ENCODE measurements around the gene SH3PXD2A. TPM values are rescaled to one million over a fixed set of nuclear protein-coding genes. Genes with fewer than 3 reads are reported as not detected.

SH3PXD2A gene
- total RNA-seq, 4 donors from 2014 or later, result 26.5 to 56.9 (median 33.3) TPM

DNA sequence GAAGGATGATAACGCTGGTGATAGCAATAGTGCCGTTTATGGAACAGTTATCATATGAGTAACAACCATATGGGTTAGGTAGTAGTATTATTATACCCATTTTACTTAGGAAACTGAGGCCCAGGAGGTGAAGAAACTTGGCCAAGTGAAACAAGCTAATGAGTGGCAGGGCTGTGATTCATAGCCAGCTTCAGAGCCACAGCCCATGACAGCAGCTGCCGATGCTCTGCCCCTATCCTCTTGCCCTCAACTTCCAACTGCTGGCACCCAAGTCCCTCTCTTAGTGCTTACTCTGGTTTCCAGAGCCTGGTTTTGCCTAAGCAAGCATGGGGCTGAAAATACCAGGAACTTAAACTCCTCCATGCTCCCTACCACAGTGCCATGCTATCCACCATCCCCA lies 12.3 kb downstream of the SH3PXD2A start:
- Histone ChIP-seq H3K9me3 (no peaks in the 10 kb centered on the region), H3K4me3 (no peak overlapping the region), H3K27ac (peak overlapping the region; percentile 42 to 63 (median 54)), H3K4me1 (peaks cover 33 to 76% (median 60%) of the 10 kb centered on the region in 4 donors), H3K36me3 (no peaks in the 10 kb centered on the region), H3K27me3 (no peaks in the 10 kb centered on the region)
- no peak for DNase-seq
- intact Hi-C loops (cut with DNase I; ENCODE audit: low total_unique reads), result no loop called here
- in situ Hi-C loops (cut with MboI; ENCODE audit: low pct_ligation_motif_present in 1 of 4, low pct_unique_long_range_greater_than_20kb in 1 of 4, low sequenced_read_pairs in 3 of 4), result no loop called here
- TF ChIP-seq POLR2AphosphoS5 (IDR thresholded peaks at IDR 0.05) (no peak), EP300 (IDR thresholded peaks at IDR 0.05; ENCODE audit: low read depth) (no peak)
- TF ChIP-seq, protein P1, sequence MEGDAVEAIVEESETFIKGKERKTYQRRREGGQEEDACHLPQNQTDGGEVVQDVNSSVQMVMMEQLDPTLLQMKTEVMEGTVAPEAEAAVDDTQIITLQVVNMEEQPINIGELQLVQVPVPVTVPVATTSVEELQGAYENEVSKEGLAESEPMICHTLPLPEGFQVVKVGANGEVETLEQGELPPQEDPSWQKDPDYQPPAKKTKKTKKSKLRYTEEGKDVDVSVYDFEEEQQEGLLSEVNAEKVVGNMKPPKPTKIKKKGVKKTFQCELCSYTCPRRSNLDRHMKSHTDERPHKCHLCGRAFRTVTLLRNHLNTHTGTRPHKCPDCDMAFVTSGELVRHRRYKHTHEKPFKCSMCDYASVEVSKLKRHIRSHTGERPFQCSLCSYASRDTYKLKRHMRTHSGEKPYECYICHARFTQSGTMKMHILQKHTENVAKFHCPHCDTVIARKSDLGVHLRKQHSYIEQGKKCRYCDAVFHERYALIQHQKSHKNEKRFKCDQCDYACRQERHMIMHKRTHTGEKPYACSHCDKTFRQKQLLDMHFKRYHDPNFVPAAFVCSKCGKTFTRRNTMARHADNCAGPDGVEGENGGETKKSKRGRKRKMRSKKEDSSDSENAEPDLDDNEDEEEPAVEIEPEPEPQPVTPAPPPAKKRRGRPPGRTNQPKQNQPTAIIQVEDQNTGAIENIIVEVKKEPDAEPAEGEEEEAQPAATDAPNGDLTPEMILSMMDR (IDR thresholded peaks at IDR 0.05), result no peak
- 63 to 75% methylated on average over 3 of the region's 3 CpGs for WGBS, 2 donors (ENCODE audit: low coverage in 1 of 2)

DNA sequence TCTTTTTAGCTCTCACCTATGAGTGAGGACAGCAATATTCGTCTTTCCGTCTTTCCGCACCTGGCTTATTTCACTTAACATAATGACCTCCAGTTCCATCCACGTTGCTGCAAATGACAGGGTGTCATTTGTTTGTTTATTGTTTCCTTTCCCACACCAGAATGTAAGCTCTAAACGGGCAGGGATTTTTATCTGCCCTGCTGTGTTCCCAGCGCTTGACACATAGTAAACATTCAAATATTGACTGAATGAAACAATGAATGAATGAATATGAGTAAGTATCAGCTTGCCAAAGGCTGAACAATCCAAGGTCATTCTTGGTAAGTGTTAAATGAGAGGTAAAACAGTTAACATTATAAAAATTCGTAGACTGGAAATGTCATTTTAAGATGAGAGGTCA lies 12.8 kb downstream of the SH3PXD2A start:
- Histone ChIP-seq H3K36me3 (no peaks in the 10 kb centered on the region), H3K4me3 (no peak overlapping the region), H3K27me3 (no peaks in the 10 kb centered on the region), H3K4me1 (peaks cover 33 to 77% (median 62%) of the 10 kb centered on the region in 4 donors), H3K9me3 (no peaks in the 10 kb centered on the region), H3K27ac (peak overlapping the region; percentile 42 to 63 (median 54))
- no peak for TF ChIP-seq POLR2A (IDR thresholded peaks at IDR 0.05)
- TF ChIP-seq POLR2AphosphoS5 (IDR thresholded peaks at IDR 0.05), result peak in 1 of 3 donors; percentile 11
- WGBS, 2 donors (ENCODE audit: low coverage in 1 of 2), result 36 to 45% methylated on average over 6 to 7 of the region's 7 CpGs
- in situ Hi-C loops (cut with MboI; ENCODE audit: low pct_ligation_motif_present in 1 of 4, low pct_unique_long_range_greater_than_20kb in 1 of 4, low sequenced_read_pairs in 3 of 4) (no loop called here), intact Hi-C loops (cut with DNase I; ENCODE audit: low total_unique reads) (no loop called here)
- no peak for DNase-seq

DNA sequence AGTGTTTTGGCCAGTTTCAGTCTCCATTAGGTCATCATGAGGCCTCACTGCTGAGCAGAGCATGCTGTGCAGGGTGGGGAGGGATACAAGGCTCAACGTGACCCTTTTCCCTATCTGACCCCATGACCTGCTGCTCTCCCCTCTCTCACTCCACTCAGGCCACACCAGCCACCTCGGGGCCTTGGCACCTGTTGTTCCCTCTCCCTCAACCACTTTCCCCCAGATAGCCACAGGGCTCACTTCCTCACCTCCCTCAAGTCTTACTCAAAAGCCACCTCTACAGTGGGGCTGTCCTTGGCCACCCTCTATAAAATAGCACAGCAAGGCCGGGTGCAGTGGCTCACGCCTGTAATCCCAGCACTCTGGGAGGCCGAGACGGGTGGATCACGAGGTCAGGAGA lies 13.9 kb downstream of the SH3PXD2A start:
- 88% methylated on average over 7 of the region's 7 CpGs; no CpG with 5 or more reads in 1 of the 2 donors for WGBS, 2 donors (ENCODE audit: low coverage in 1 of 2)
- DNase-seq, result no peak
- H3K36me3 ChIP-seq, result no peaks in the 10 kb centered on the region
- H3K4me1 ChIP-seq, result peaks cover 31 to 84% (median 68%) of the 10 kb centered on the region in 4 donors
- intact Hi-C loops (cut with DNase I; ENCODE audit: low total_unique reads), result no loop called here
- in situ Hi-C loops (cut with MboI; ENCODE audit: low pct_ligation_motif_present in 1 of 4, low pct_unique_long_range_greater_than_20kb in 1 of 4, low sequenced_read_pairs in 3 of 4), result no loop called here
- H3K27me3 ChIP-seq, result no peaks in the 10 kb centered on the region
- TF ChIP-seq EP300 (IDR thresholded peaks at IDR 0.05; ENCODE audit: low read depth) (no peak), POLR2A (IDR thresholded peaks at IDR 0.05) (no peak), POLR2AphosphoS5 (IDR thresholded peaks at IDR 0.05) (no peak)
- TF ChIP-seq, protein P1 (IDR thresholded peaks at IDR 0.05), result no peak
- H3K27ac ChIP-seq, result peak overlapping the region in 3 of 4 donors; percentile 6 to 76 (median 63)
- no peaks in the 10 kb centered on the region for H3K9me3 ChIP-seq
- no peak overlapping the region for H3K4me3 ChIP-seq

DNA sequence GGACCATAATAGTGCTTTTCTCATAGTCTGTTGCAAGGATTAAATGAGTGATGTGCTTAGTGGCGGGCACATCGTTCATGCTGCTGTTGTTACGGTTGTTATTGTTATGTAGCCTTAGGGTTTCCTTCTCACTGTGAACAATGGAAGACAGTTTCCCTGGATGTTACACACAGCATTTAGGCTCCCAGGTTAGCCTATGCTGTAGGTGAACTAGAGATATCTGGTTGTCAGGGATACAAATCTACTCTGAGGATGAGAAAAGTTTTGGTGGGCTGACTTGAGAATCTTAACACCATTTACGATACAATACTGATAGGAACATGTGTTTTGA lies 14.7 kb downstream of the SH3PXD2A start:
- 83 to 86% methylated on average over 3 to 4 of the region's 4 CpGs for WGBS, 2 donors (ENCODE audit: low coverage in 1 of 2)
- Histone ChIP-seq H3K9me3 (no peaks in the 10 kb centered on the region), H3K36me3 (no peaks in the 10 kb centered on the region), H3K4me1 (peaks cover 27 to 83% (median 66%) of the 10 kb centered on the region in 4 donors), H3K4me3 (no peak overlapping the region), H3K27ac (peak overlapping the region; percentile 6 to 76 (median 58)), H3K27me3 (no peaks in the 10 kb centered on the region)
- in situ Hi-C loops (cut with MboI; ENCODE audit: low pct_ligation_motif_present in 1 of 4, low pct_unique_long_range_greater_than_20kb in 1 of 4, low sequenced_read_pairs in 3 of 4) (no loop called here), intact Hi-C loops (cut with DNase I; ENCODE audit: low total_unique reads) (no loop called here)
- DNase-seq, result no peak
- TF ChIP-seq POLR2AphosphoS5 (IDR thresholded peaks at IDR 0.05), result no peak
- TF ChIP-seq, protein P1 (IDR thresholded peaks at IDR 0.05), result no peak
- TF ChIP-seq POLR2A (IDR thresholded peaks at IDR 0.05), result no peak
- TF ChIP-seq EP300 (IDR thresholded peaks at IDR 0.05; ENCODE audit: low read depth), result no peak
